ENCODE measurements around the gene KRTAP5-11. TPM values are rescaled to one million over a fixed set of nuclear protein-coding genes. Genes with fewer than 3 reads are reported as not detected.
"Not testable (repeated sequence)": the region's sequence is repeated elsewhere in the genome, so short reads cannot be mapped to it uniquely, and the experiment has no call there.

KRTAP5-11 gene
- total and polyA plus RNA-seq, 7 experiments from 2014 or later = not detected

- ChIA-PET POLR2A (no interaction called here), CTCF (no interaction called here)
- Mint-ChIP-seq H3K9me3 (no peaks in the 10 kb centered on the region), H3K4me1 (peaks cover 0 to 7% (median 5%) of the 10 kb centered on the region in 7 donors), H3K27ac (no peak overlapping the region), H3K4me3 (no peak overlapping the region), H3K36me3 (no peaks in the 10 kb centered on the region), H3K27me3 (peaks cover 3 to 42% (median 35%) of the 10 kb centered on the region in 5 donors)
- no peaks in the 10 kb centered on the region for H3K9me3 ChIP-seq (ENCODE audit: control insufficient read depth in 2 of 3, low read length in 3 of 3)
- no peak overlapping the region for H3K4me3 ChIP-seq (ENCODE audit: low read length)
- no peaks in the 10 kb centered on the region for H3K4me1 ChIP-seq (ENCODE audit: control insufficient read depth in 2 of 2, insufficient read depth in 2 of 2, low read length in 2 of 2)
- H3K36me3 ChIP-seq (ENCODE audit: control insufficient read depth in 2 of 3, insufficient read depth in 3 of 3, low read length in 3 of 3) = no peaks in the 10 kb centered on the region
- DNase-seq = no peak
- intact Hi-C loops (cut with micrococcal nuclease) = no loop called here
- H3K27ac ChIP-seq (ENCODE audit: low read depth, low read length) = no peak overlapping the region
- no peaks in the 10 kb centered on the region for H3K27me3 ChIP-seq (ENCODE audit: control insufficient read depth in 2 of 2, insufficient read depth in 2 of 2, low read length in 2 of 2)
- no peak for ATAC-seq
Observed at GRCh38 chr11:71581826-71582225, 849 bp downstream of the KRTAP5-11 start.

- Histone ChIP-seq H3K4me1 (ENCODE audit: control insufficient read depth in 2 of 2, insufficient read depth in 2 of 2, low read length in 2 of 2) (no peaks in the 10 kb centered on the region), H3K36me3 (ENCODE audit: control insufficient read depth in 2 of 3, insufficient read depth in 3 of 3, low read length in 3 of 3) (no peaks in the 10 kb centered on the region), H3K27me3 (ENCODE audit: control insufficient read depth in 2 of 2, insufficient read depth in 2 of 2, low read length in 2 of 2) (no peaks in the 10 kb centered on the region), H3K4me3 (ENCODE audit: low read length) (no peak overlapping the region), H3K27ac (ENCODE audit: low read depth, low read length) (no peak overlapping the region), H3K9me3 (ENCODE audit: control insufficient read depth in 2 of 3, low read length in 3 of 3) (no peaks in the 10 kb centered on the region)
- peak; percentile 56 for ATAC-seq
- H3K4me3 Mint-ChIP-seq = no peak overlapping the region
- no peaks in the 10 kb centered on the region for H3K9me3 Mint-ChIP-seq
- H3K36me3 Mint-ChIP-seq = no peaks in the 10 kb centered on the region
- peaks cover 0 to 7% (median 5%) of the 10 kb centered on the region in 7 donors for H3K4me1 Mint-ChIP-seq
- ChIA-PET CTCF (no interaction called here), POLR2A (no interaction called here)
- H3K27me3 Mint-ChIP-seq = peaks cover 3 to 33% (median 29%) of the 10 kb centered on the region in 5 donors
- H3K27ac Mint-ChIP-seq = no peak overlapping the region
- intact Hi-C loops (cut with micrococcal nuclease) = no loop called here
- DNase-seq = peak in 4 of 9 donors; percentile 4 to 20 (median 6)
Observed at GRCh38 chr11:71580057-71581003, 2.3 kb downstream of the KRTAP5-11 start.

GRCh38 chr11:71579513-71579912 lies 3.2 kb downstream of the KRTAP5-11 start:
- H3K27me3 ChIP-seq (ENCODE audit: control insufficient read depth in 2 of 2, insufficient read depth in 2 of 2, low read length in 2 of 2); H3K9me3 Mint-ChIP-seq; H3K27ac ChIP-seq (ENCODE audit: low read depth, low read length); DNase-seq; H3K9me3 ChIP-seq (ENCODE audit: control insufficient read depth in 2 of 3, low read length in 3 of 3); CTCF ChIA-PET; H3K4me3 Mint-ChIP-seq; H3K4me1 Mint-ChIP-seq; POLR2A ChIA-PET; H3K4me3 ChIP-seq (ENCODE audit: low read length); H3K36me3 Mint-ChIP-seq; H3K27ac Mint-ChIP-seq; H3K36me3 ChIP-seq (ENCODE audit: control insufficient read depth in 2 of 3, insufficient read depth in 3 of 3, low read length in 3 of 3); H3K4me1 ChIP-seq (ENCODE audit: control insufficient read depth in 2 of 2, insufficient read depth in 2 of 2, low read length in 2 of 2); ATAC-seq; intact Hi-C loops (cut with micrococcal nuclease): not testable (repeated sequence)
- H3K27me3 Mint-ChIP-seq = peaks cover 3 to 30% (median 22%) of the 10 kb centered on the region in 5 donors

GRCh38 chr11:71577469-71578004 lies 5.1 kb downstream of the KRTAP5-11 start:
- CTCF ChIA-PET = no interaction called here
- H3K36me3 ChIP-seq (ENCODE audit: control insufficient read depth in 2 of 3, insufficient read depth in 3 of 3, low read length in 3 of 3) = no peaks in the 10 kb centered on the region
- Mint-ChIP-seq H3K27ac (no peak overlapping the region), H3K27me3 (peaks cover 3 to 21% (median 17%) of the 10 kb centered on the region in 5 donors), H3K4me1 (peaks cover 0 to 7% (median 5%) of the 10 kb centered on the region in 7 donors), H3K36me3 (no peaks in the 10 kb centered on the region), H3K9me3 (no peaks in the 10 kb centered on the region), H3K4me3 (no peak overlapping the region)
- intact Hi-C loops (cut with micrococcal nuclease) = no loop called here
- H3K4me1 ChIP-seq (ENCODE audit: control insufficient read depth in 2 of 2, insufficient read depth in 2 of 2, low read length in 2 of 2) = no peaks in the 10 kb centered on the region
- no peak for ATAC-seq
- no peaks in the 10 kb centered on the region for H3K9me3 ChIP-seq (ENCODE audit: control insufficient read depth in 2 of 3, low read length in 3 of 3)
- no peaks in the 10 kb centered on the region for H3K27me3 ChIP-seq (ENCODE audit: control insufficient read depth in 2 of 2, insufficient read depth in 2 of 2, low read length in 2 of 2)
- no peak overlapping the region for H3K27ac ChIP-seq (ENCODE audit: low read depth, low read length)
- DNase-seq = no peak
- H3K4me3 ChIP-seq (ENCODE audit: low read length) = no peak overlapping the region
- POLR2A ChIA-PET = no interaction called here

DNA sequence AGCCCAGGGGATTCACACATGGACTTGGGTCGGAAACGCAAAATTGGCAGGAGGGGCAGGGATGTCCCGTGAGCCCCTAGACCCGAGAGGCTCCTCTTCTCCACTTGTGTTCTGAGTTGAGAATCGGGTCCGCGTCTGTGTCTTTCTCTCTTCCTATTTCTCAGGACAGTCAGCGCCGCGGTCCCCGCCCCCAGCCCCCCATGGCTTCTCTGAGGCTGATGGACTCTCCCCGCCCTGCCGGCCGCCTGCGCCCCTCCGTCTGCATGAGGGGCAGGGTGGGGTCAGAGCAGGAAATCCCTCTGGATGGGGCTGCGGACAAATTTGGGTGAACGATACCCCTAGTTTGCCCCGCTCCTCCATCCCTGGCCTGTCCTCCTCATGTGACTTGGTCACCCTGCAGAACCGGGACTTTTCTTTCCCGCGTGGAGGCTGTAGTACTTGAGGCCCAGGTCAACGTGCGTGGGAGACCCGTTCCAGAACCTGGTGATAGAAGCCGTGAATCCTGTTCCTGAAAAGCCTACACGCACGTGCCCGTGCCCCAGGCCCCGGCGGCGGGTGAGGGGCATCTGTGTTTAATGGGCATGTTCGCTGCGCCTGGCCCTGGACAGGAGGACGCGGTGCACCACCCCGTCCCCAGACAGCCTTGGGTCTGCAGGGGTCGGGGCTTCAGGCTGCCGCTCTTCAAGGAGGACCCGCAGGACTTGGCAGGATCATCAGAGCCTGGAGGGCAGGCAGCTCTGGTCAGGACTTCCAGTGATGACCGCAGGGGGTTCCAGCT lies 5.8 kb downstream of the KRTAP5-11 start:
- H3K27me3 ChIP-seq (ENCODE audit: control insufficient read depth in 2 of 2, insufficient read depth in 2 of 2, low read length in 2 of 2); intact Hi-C loops (cut with micrococcal nuclease); H3K4me3 ChIP-seq (ENCODE audit: low read length); ATAC-seq; H3K27ac Mint-ChIP-seq; H3K36me3 Mint-ChIP-seq; POLR2A ChIA-PET; H3K4me3 Mint-ChIP-seq; H3K4me1 ChIP-seq (ENCODE audit: control insufficient read depth in 2 of 2, insufficient read depth in 2 of 2, low read length in 2 of 2); H3K4me1 Mint-ChIP-seq; H3K9me3 ChIP-seq (ENCODE audit: control insufficient read depth in 2 of 3, low read length in 3 of 3); DNase-seq; H3K9me3 Mint-ChIP-seq; H3K36me3 ChIP-seq (ENCODE audit: control insufficient read depth in 2 of 3, insufficient read depth in 3 of 3, low read length in 3 of 3); CTCF ChIA-PET; H3K27ac ChIP-seq (ENCODE audit: low read depth, low read length): not testable (repeated sequence)
- H3K27me3 Mint-ChIP-seq = peaks cover 3 to 18% (median 14%) of the 10 kb centered on the region in 5 donors

DNA sequence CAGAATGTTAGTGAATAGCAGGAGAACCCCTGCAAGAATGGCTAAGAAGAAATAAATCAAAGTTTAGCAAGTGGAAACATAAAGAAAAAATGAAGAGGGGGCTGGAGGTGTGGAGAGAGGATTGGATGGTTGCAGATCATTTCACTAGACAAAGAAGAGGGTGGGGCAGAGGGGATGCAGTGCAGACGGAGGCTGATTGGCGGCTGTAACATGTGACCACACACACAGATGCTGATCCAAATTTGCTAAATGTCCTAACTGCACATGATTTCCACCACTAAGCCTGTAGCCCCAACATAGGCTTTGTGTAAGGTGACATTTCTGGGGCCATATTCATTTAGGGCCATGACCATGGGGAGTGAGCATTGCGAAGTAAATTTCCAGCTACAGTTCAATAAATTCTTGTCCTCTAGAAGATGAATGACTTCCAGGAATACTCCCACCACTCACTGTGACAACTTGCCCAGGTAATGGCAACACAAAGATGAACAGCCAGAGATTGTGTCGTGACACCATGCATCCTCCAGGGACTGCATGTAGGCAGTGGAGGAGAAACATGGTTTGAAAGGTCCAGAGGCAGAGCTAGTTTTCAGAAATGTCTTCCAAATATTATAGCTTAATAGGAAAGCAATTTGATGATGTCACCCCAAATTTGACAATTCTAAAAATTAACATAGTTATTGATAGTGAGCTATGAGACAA lies 6.8 kb downstream of the KRTAP5-11 start:
- H3K36me3 ChIP-seq (ENCODE audit: control insufficient read depth in 2 of 3, insufficient read depth in 3 of 3, low read length in 3 of 3) = no peaks in the 10 kb centered on the region
- intact Hi-C loops (cut with micrococcal nuclease) = no loop called here
- H3K27ac ChIP-seq (ENCODE audit: low read depth, low read length) = no peak overlapping the region
- DNase-seq (no peak), ATAC-seq (no peak)
- Mint-ChIP-seq H3K27me3 (peaks cover 2 to 10% (median 4%) of the 10 kb centered on the region in 5 donors), H3K27ac (no peak overlapping the region), H3K9me3 (no peaks in the 10 kb centered on the region), H3K36me3 (no peaks in the 10 kb centered on the region), H3K4me3 (no peak overlapping the region), H3K4me1 (peaks cover 0 to 6% (median 4%) of the 10 kb centered on the region in 7 donors)
- H3K27me3 ChIP-seq (ENCODE audit: control insufficient read depth in 2 of 2, insufficient read depth in 2 of 2, low read length in 2 of 2) = no peaks in the 10 kb centered on the region
- no peaks in the 10 kb centered on the region for H3K4me1 ChIP-seq (ENCODE audit: control insufficient read depth in 2 of 2, insufficient read depth in 2 of 2, low read length in 2 of 2)
- ChIA-PET CTCF (no interaction called here), POLR2A (interaction anchor here (0.6 kb wide), 1 partner anchor 12 kb away, joined by 3 read pairs; no protein-coding TSS in a partner anchor)
- no peaks in the 10 kb centered on the region for H3K9me3 ChIP-seq (ENCODE audit: control insufficient read depth in 2 of 3, low read length in 3 of 3)
- no peak overlapping the region for H3K4me3 ChIP-seq (ENCODE audit: low read length)

Data from naive thymus-derived CD4-positive, alpha-beta T cell (primary cell).